ENCODE results near the gene NOC2L.

GRCh38 chr1:935751-936231 lies 23.3 kb downstream of the NOC2L start:
- TF ChIP-seq CTCF (IDR thresholded peaks at IDR 0.05 in 8 of 11, conservative IDR thresholded peaks at IDR 0.05 in 3 of 11) (no peak), POLR2A (IDR thresholded peaks at IDR 0.05) (no peak)

Data from spleen (tissue), 7 donors.